Superior temporal gyrus (tissue), 1 donor: ENCODE data around the gene SEZ6L2.
A peak's percentile ranks its signal among the peaks of the same experiment; 100 is the strongest.
"Not testable (repeated sequence)": the region's sequence is repeated elsewhere in the genome, so short reads cannot be mapped to it uniquely, and the experiment has no call there.

Experiments
- DNase-seq: peaks from one replicate; pipeline ENCODE4 v3.0.0-alpha.2; 2016; ENCODE audit errors: extremely low spot score

SEZ6L2 gene

DNA sequence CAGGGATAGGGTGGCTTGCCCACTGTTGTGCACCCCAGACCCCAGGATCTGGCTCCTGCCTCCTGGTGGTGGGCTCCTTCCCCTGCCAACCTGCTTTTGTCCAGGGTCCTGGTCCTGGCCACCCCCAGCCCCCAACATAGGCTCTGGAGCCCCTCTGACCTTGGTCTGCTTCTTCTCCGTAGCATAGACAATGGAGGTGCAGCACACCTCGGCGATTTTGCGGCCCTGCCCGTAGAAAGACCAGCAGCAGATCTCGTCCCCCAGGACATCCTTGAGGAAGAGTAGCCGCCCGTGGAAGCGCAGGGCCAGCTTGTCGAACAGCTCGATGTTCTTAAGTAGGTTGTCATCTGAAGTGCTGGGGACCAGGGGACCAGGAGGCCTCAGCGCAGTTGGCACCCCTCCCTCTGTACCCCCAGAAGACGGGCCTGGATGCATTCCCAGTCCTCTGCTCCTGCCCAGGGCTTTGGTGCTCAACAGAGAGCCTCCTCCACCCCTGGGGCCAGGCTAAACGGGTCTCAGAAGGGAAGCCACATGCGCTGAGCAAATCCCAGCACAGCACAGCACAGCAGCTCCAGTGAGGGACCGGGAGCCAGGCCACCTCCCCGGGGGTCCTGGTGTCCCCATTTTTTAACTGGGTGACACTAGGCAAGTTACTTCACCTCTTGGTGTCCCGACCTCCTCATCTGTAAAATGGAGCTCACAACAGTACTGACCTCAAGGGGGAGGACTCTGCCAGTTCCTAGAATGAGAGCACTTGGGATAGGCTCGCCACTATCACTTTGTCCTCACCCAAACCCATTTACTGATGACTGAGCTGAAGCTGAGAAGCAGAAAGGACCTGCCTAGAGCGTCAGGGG is 11.7 kb upstream of the SEZ6L2 start:
- DNase-seq, result no peak

- not testable (repeated sequence) for DNase-seq
Measured at GRCh38 chr16:29909851-29910250, 10.5 kb upstream of the SEZ6L2 start.

DNA sequence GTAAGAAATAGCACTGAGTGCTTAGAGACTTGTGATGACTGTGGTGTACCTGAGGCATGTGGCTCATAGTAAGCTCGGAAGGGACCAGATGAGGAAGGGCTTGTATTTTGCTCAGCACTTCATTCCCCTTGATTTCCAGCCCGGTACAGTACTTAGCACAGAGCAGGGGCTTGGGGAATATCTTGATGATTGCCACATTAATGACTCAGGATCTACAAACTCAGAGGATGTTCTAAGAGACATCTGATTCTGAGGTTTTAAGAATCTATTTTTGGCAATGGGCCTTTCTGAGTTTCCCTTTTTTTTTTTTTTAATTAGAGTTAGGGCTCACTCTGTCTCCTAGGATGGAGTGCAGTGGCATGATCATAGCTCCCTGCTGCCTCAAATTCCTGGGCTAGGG is 10.0 kb upstream of the SEZ6L2 start:
- DNase-seq, result no peak

DNA sequence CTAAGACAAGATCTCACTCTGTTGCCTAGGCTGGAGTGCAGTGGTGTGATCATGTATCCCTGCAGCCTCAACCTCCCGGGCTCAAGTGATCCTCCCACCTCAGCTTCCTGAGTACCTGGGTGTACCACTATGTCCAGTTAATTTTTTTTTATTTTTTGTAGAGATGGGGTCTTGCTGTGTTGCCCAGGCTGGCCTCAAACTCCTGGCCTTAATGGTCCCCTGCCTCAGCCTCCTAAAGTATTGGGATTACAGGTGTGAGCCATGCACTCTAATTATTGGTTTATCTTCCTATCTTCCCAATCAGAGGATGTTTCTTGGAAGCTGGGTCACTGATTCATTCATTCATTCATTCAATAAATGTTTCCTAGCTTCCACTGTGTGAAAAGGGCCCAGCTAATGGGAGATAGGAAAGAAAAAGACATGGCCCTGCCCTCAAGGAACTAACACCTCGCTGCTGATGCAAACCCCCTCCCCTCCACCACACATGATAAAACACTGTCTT is 9.4 kb upstream of the SEZ6L2 start:
- DNase-seq, result no peak

DNA sequence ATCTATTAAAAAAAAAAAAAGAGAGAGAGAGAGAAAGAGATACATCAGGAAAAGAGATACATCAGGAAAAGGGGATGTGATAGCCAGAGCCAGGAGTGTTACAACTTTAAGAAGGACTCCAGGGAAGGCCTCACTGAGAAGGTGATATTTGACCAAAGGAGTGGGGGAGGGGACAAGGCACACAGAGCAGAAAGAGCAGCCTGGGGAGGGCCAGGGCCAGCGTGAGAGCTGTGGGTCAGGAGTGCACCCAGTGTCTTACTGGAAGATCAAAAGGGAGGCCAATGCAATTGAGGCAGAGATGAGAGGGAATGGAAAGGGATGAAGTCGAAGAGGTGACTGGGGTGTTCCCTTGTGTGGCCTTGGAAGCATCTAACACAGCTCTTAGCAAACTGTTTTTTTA is 8.6 kb upstream of the SEZ6L2 start:
- DNase-seq, result no peak

GRCh38 chr16:29906520-29907244 is 7.3 kb upstream of the SEZ6L2 start:
- DNase-seq, result no peak

DNA sequence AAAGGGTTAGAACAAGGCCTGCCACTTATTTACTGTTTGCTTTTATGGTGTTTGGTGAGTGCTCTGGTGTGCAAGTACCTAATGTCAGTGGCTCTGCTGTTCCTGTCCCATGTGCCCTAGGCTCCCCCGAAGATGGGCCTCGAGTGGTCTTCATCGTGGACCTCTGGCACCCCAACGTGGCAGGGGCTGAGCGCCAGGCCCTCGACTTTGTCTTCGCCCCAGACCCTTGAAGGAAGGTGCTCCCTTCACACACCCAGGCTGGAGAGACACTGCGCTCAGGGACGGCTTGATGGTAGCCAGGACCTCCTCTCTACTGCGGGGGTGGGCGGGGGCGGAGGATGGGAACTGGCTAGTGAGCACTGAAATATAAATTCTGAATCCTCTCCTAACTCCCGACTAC is 6.3 kb upstream of the SEZ6L2 start:
- DNase-seq, result no peak

- no peak for DNase-seq
Measured at GRCh38 chr16:29904947-29905346, 5.6 kb upstream of the SEZ6L2 start.

DNA sequence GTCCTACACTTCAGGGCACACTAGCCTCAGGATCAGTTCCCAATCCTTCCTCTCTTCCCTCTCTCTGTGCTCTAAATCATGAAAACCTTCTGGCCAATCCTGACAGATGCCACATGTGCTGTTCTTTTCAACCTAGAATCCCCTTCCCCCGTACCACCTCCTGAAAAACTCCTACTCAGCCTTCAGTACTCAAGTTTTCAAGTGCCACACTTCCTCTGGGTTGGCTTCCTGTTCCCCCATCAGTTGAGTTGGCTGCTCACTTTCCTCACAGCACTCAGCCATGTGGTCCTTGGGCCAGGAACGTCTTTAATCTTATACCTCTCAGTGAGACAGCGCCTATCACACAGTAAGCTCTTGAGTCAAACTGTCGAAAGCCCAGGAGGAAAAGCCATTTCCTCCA is 4.2 kb upstream of the SEZ6L2 start:
- no peak for DNase-seq

GRCh38 chr16:29901607-29901945 is 2.2 kb upstream of the SEZ6L2 start:
- DNase-seq, result no peak

DNA sequence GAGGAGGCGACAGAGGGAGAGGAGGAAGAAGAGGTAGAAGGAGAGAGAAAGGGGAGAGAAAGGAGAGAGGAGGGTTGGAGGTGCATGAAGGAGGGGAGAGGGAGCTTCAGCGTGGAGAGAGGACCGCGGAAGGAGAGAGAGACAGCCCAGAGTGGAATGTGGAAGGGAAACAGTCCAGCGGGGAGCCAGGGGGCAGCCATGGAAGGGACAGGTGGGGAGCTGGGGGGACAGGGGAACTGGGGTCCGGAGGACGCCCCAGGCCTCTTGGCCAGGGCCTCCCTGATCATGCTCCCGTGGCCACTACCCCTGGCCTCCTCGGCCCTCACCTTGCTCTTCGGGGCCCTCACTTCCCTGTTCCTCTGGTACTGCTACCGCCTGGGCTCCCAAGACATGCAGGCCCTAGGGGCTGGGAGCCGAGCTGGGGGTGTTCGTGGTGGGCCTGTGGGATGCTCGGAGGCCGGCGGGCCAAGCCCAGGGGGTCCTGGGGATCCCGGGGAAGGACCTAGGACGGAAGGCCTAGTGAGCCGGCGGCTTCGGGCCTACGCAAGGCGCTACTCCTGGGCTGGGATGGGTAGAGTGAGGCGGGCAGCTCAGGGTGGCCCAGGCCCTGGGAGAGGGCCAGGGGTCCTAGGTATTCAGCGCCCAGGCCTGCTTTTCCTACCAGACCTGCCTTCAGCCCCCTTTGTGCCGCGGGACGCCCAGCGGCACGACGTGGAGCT is 1.7 kb upstream of the SEZ6L2 start:
- DNase-seq, result no peak

DNA sequence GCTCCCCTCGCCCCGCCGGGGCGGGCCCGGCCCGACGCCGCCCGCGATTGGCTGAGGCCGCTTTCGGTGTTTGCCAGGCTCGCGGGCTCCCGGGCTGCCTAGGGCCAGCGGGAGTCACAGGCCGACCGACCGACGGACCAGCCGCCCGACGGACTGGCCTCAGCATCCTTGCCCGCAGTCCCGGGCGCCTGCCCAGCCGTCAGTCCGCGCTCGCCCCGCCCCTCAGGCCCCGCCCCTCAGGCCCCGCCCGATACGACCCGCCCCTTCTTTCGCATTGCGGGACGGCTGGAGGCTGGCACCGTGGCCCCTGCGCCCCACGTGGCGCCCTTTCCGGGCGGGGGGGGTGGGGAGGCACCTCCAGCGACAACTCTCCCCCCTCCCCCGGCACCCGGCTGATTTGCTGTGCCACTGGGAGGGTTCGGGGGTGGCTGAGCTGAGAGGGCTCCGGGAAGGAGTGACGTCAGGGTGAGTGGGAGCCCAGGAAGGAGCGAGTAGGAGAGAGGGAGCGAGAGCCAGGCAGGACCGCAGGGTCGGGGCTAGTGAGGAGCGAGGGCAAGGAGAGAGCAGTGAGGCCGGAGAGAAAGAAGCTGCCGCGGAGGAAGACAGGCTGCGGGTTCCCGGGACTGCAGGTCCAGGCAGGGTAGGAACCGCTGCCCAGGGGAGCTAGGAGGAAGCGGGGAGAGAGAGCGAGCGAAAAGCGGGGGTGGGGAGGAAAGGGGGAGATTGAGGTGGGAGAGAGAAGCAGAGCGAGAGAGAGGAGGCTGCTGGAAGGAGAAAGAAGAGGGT is 945 bp upstream of the SEZ6L2 start, which contains the start of gene ASPHD1:
Gene ASPHD1 (plus strand): TSS at position 387 of the 786 bp plus-strand sequence. CDS start 484 bp downstream, outside the sequence.
- DNase-seq, result peak; percentile 85

- DNase-seq, result no peak
Measured at GRCh38 chr16:29898804-29899515, 390 bp downstream of the SEZ6L2 start.

- DNase-seq, result no peak
Measured at GRCh38 chr16:29898135-29898803, 1.1 kb downstream of the SEZ6L2 start.

DNA sequence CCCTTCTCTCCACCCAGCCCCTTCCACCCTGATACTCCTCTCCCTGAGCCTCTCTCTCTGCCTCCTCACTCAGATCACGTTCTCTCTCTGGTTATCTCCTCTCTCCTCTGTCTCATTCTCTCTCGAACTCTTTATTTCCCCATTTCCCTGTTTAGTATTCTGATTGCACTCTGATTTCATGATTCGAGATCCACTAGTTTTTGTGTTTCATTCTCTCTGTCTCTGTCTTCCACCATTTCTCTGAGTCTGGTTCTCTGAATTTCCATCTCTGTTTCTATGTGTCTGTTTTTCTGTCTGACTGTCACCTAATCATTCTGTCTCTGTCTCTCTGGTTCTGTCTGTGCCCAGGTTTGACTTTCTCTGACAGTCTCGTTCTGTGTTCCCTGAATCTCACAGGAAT is 2.0 kb downstream of the SEZ6L2 start:
- no peak for DNase-seq

GRCh38 chr16:29896841-29897240 is 2.5 kb downstream of the SEZ6L2 start:
- no peak for DNase-seq

DNA sequence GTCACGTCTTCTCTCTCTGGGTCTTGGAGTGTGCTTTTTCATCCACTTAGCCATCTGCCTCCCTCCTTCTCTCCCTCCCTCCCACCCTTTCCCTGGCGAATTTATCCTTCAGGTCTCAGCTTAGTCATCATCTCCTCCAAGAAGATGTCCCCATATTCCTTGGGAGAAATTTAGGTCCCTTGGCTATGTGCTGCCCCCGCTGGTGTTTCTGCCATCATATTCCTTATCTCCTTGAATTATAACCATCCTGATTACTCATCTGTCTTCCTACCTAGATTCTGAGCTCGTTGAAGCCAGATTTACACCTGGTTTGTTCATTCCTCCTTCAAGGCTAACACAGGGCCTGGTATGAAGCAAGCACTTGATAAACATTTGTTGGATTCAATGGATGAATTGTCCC is 5.0 kb downstream of the SEZ6L2 start:
- DNase-seq, result peak; percentile 26

DNA sequence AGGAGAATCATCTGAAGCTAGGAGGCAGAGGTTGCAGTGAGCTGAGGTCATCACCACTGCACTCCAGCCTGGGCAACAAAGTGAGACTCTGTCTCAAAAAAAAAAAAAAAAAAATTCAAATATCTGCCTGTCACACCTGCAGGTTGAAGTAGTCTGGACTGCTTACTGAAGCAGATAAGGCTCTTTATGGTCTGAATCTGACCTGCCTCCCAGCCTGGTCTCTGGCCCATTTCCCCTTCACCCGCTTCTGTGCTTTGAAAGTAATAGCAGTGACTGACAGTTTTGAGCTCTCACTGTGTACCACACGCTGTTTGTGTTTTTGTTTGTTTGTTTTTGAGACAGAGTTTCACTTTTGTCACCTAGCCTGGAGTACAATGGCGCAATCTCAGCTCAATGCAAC is 5.8 kb downstream of the SEZ6L2 start:
- DNase-seq, result no peak

DNA sequence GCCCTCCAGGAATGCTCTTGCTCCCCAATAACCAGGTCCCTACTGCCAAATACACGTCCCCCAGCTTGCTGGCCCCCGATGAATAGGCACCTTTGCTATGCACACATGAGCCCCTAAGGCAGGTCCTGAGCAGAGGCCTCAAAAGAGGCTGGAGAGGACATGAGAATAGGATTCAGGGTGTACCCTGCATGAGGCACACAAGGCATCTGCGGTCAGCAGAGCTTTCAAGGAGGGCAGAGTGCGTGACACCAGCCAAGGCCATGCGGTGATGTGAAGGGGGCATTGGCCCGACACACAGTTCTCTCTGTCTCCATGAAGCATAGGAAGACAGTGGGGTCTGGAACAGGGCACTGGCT is 6.9 kb downstream of the SEZ6L2 start:
- DNase-seq, result no peak
